Measurements from ENCODE around the gene RECQL. TPM values are rescaled to one million over a fixed set of nuclear protein-coding genes. Genes with fewer than 3 reads are reported as not detected.

The RECQL gene
- total RNA-seq, 1 donor from 2014 or later: 49.1 TPM

GRCh38 chr12:21516281-21516680 is 14.8 kb upstream of the RECQL start:
- H3K79me2 ChIP-seq (ENCODE audit: insufficient read depth, low read length): peaks cover 7% of the 10 kb centered on the region
- peaks cover 25% of the 10 kb centered on the region for H4K20me1 ChIP-seq (ENCODE audit: insufficient read depth, low read length)
- H3K9ac ChIP-seq (ENCODE audit: low read length): no peak overlapping the region
- Mint-ChIP-seq H3K9me3 (ENCODE audit: unreplicated experiment) (no peaks in the 10 kb centered on the region), H3K36me3 (ENCODE audit: low read depth, unreplicated experiment) (no peaks in the 10 kb centered on the region), H3K4me3 (ENCODE audit: unreplicated experiment) (no peak overlapping the region), H3K27me3 (ENCODE audit: low read depth, unreplicated experiment) (no peaks in the 10 kb centered on the region), H3K27ac (ENCODE audit: unreplicated experiment) (no peak overlapping the region), H3K4me1 (ENCODE audit: low read depth, unreplicated experiment) (no peaks in the 10 kb centered on the region)
- DNase-seq (ENCODE audit: low read depth) (no peak), FAIRE-seq (no peak)
- H3K27me3 ChIP-seq (ENCODE audit: insufficient read depth, low read length): no peaks in the 10 kb centered on the region
- no peaks in the 10 kb centered on the region for H3K9me3 ChIP-seq (ENCODE audit: insufficient read depth, low read depth, low read length)
- peaks cover 27% of the 10 kb centered on the region for H3K36me3 ChIP-seq (ENCODE audit: insufficient read depth, low read length)
- H2AFZ ChIP-seq (ENCODE audit: low read depth, low read length): no peak overlapping the region
- no peak for TF ChIP-seq CTCF (IDR thresholded peaks at IDR 0.05; ENCODE audit: insufficient read depth, low read depth, low read length)
- no peak overlapping the region for H3K27ac ChIP-seq (ENCODE audit: low read depth, low read length)
- no peaks in the 10 kb centered on the region for H3K4me1 ChIP-seq (ENCODE audit: insufficient read depth, low read length)
- no peak overlapping the region for H3K4me2 ChIP-seq (ENCODE audit: low read length)
- H3K4me3 ChIP-seq (ENCODE audit: insufficient read depth, low read depth, low read length): no peak overlapping the region

- Histone ChIP-seq H3K9ac (ENCODE audit: low read length) (no peak overlapping the region), H3K79me2 (ENCODE audit: insufficient read depth, low read length) (peaks cover 68% of the 10 kb centered on the region), H2AFZ (ENCODE audit: low read depth, low read length) (no peak overlapping the region), H3K27ac (ENCODE audit: low read depth, low read length) (no peak overlapping the region), H3K36me3 (ENCODE audit: insufficient read depth, low read length) (peaks cover 25% of the 10 kb centered on the region), H3K27me3 (ENCODE audit: insufficient read depth, low read length) (no peaks in the 10 kb centered on the region), H4K20me1 (ENCODE audit: insufficient read depth, low read length) (peaks cover 76% of the 10 kb centered on the region), H3K4me2 (ENCODE audit: low read length) (no peak overlapping the region), H3K9me3 (ENCODE audit: insufficient read depth, low read depth, low read length) (no peaks in the 10 kb centered on the region), H3K4me3 (ENCODE audit: insufficient read depth, low read depth, low read length) (no peak overlapping the region), H3K4me1 (ENCODE audit: insufficient read depth, low read length) (no peaks in the 10 kb centered on the region)
- H3K4me1 Mint-ChIP-seq (ENCODE audit: low read depth, unreplicated experiment): peaks cover 2% of the 10 kb centered on the region
- H3K36me3 Mint-ChIP-seq (ENCODE audit: low read depth, unreplicated experiment): peaks cover 8% of the 10 kb centered on the region
- H3K9me3 Mint-ChIP-seq (ENCODE audit: unreplicated experiment): no peaks in the 10 kb centered on the region
- no peak overlapping the region for H3K4me3 Mint-ChIP-seq (ENCODE audit: unreplicated experiment)
- TF ChIP-seq EZH2 (IDR thresholded peaks at IDR 0.05; ENCODE audit: insufficient read depth, low read length): no peak
- TF ChIP-seq CTCF (IDR thresholded peaks at IDR 0.05; ENCODE audit: insufficient read depth, low read depth, low read length): no peak
- DNase-seq (ENCODE audit: low read depth) (no peak), FAIRE-seq (no peak)
- H3K27me3 Mint-ChIP-seq (ENCODE audit: low read depth, unreplicated experiment): no peaks in the 10 kb centered on the region
- H3K27ac Mint-ChIP-seq (ENCODE audit: unreplicated experiment): no peak overlapping the region
Measured at GRCh38 chr12:21509768-21510167, 8.3 kb upstream of the RECQL start.

- H3K9ac ChIP-seq (ENCODE audit: low read length): no peak overlapping the region
- H3K27me3 ChIP-seq (ENCODE audit: insufficient read depth, low read length): no peaks in the 10 kb centered on the region
- no peak overlapping the region for H2AFZ ChIP-seq (ENCODE audit: low read depth, low read length)
- peaks cover 78% of the 10 kb centered on the region for H4K20me1 ChIP-seq (ENCODE audit: insufficient read depth, low read length)
- H3K27me3 Mint-ChIP-seq (ENCODE audit: low read depth, unreplicated experiment): no peaks in the 10 kb centered on the region
- H3K4me2 ChIP-seq (ENCODE audit: low read length): no peak overlapping the region
- H3K4me3 Mint-ChIP-seq (ENCODE audit: unreplicated experiment): no peak overlapping the region
- peaks cover 8% of the 10 kb centered on the region for H3K36me3 Mint-ChIP-seq (ENCODE audit: low read depth, unreplicated experiment)
- H3K79me2 ChIP-seq (ENCODE audit: insufficient read depth, low read length): peaks cover 87% of the 10 kb centered on the region
- no peak for TF ChIP-seq CTCF (IDR thresholded peaks at IDR 0.05; ENCODE audit: insufficient read depth, low read depth, low read length)
- no peak for TF ChIP-seq EZH2 (IDR thresholded peaks at IDR 0.05; ENCODE audit: insufficient read depth, low read length)
- no peaks in the 10 kb centered on the region for H3K9me3 Mint-ChIP-seq (ENCODE audit: unreplicated experiment)
- H3K27ac ChIP-seq (ENCODE audit: low read depth, low read length): no peak overlapping the region
- H3K4me1 Mint-ChIP-seq (ENCODE audit: low read depth, unreplicated experiment): peaks cover 19% of the 10 kb centered on the region
- peaks cover 20% of the 10 kb centered on the region for H3K36me3 ChIP-seq (ENCODE audit: insufficient read depth, low read length)
- H3K4me1 ChIP-seq (ENCODE audit: insufficient read depth, low read length): peaks cover 4% of the 10 kb centered on the region
- H3K4me3 ChIP-seq (ENCODE audit: insufficient read depth, low read depth, low read length): no peak overlapping the region
- FAIRE-seq: no peak
- no peak overlapping the region for H3K27ac Mint-ChIP-seq (ENCODE audit: unreplicated experiment)
- DNase-seq (ENCODE audit: low read depth): no peak
- no peaks in the 10 kb centered on the region for H3K9me3 ChIP-seq (ENCODE audit: insufficient read depth, low read depth, low read length)
Measured at GRCh38 chr12:21507849-21508248, 6.4 kb upstream of the RECQL start.

Measured in astrocyte (in vitro differentiated cells and primary cell).